Smooth muscle cell (in vitro differentiated cells): ENCODE measurements around the gene TMEM52. TPM values are rescaled to one million over a fixed set of nuclear protein-coding genes. Genes with fewer than 3 reads are reported as not detected.

ENCODE experiments used
- DNase-seq: peaks from one replicate; lab custom pipeline; 2025; ENCODE audit not compliant: unreplicated experiment; lab: John Stamatoyannopoulos, UW
- H2AFZ ChIP-seq: fragments of 200-600 bp; sonication (generic); 2 replicates; pipeline ENCODE4 v1.6.0; 2016; ENCODE audit warnings: antibody characterized with exemption, low read depth, mild to moderate bottlenecking
- H3F3A ChIP-seq: fragments of 200-600 bp; sonication (generic); 2 replicates; pipeline ENCODE4 v1.6.0; 2017; ENCODE audit warnings: antibody characterized with exemption, low read depth
- H3K27ac ChIP-seq: fragments of 200-600 bp; sonication (generic); 2 replicates; pipeline ENCODE4 v1.5.1; 2016; ENCODE audit warnings: low read depth, mild to moderate bottlenecking
- H3K27me3 ChIP-seq: fragments of 200-600 bp; sonication (generic); 2 replicates; pipeline ENCODE4 v1.6.1; 2016; ENCODE audit warnings: low read depth, mild to moderate bottlenecking
- H3K36me3 ChIP-seq: fragments of 200-600 bp; sonication (generic); 2 replicates; pipeline ENCODE4 v1.5.1; 2016; ENCODE audit warnings: low read depth
- H3K4me1 ChIP-seq: fragments of 200-600 bp; sonication (generic); 2 replicates; pipeline ENCODE4 v1.5.1; 2016; ENCODE audit warnings: low read depth
- H3K4me2 ChIP-seq: fragments of 200-600 bp; sonication (generic); 2 replicates; pipeline ENCODE4 v1.6.0; 2016; ENCODE audit warnings: mild to moderate bottlenecking
- H3K4me3 ChIP-seq: fragments of 200-600 bp; sonication (generic); 2 replicates; pipeline ENCODE4 v1.5.1; 2016; ENCODE audit warnings: mild to moderate bottlenecking
- H3K79me2 ChIP-seq: fragments of 200-600 bp; sonication (generic); 2 replicates; pipeline ENCODE4 v1.6.0; 2016; ENCODE audit warnings: low read depth, mild to moderate bottlenecking
- H3K9ac ChIP-seq: fragments of 200-600 bp; sonication (generic); 2 replicates; pipeline ENCODE4 v1.6.0; 2016; ENCODE audit warnings: low read depth
- H3K9me3 ChIP-seq: fragments of 200-600 bp; sonication (generic); replicated peaks from 2 replicates; pipeline ENCODE4 v1.5.1; 2016; ENCODE audit warnings: low read depth
- H4K20me1 ChIP-seq: fragments of 200-600 bp; sonication (generic); 2 replicates; pipeline ENCODE4 v1.6.0; 2016; ENCODE audit warnings: low read depth
- WGBS: methylation state at CpG from one replicate; pipeline ENCODE4 v1.1.7; 2016; ENCODE audit warnings: low lambda C conversion rate; 5-methylcytosine and 5-hydroxymethylcytosine counted together
- polyA plus RNA-seq: library from polyadenylated mRNA; unstranded; fragments of >200 nt; fragmentation: Nextera tagmentation; extraction: Ambion mirVana; gene quantifications from 2 replicates; pipeline ENCODE4 v1.2.1, GENCODE V29; 2016
- total RNA-seq: library from RNA; depleted of rRNA; stranded (reverse); fragments of >200 nt; gene quantifications from 2 replicates; pipeline ENCODE4 v1.2.3, GENCODE V29; 2014
- TF ChIP-seq, protein P1 (sequence below): fragments of 200-600 bp; sonication (generic); IDR thresholded peaks from 2 replicates; pipeline ENCODE4 v1.5.1; 2017; ENCODE audit warnings: borderline replicate concordance, mild to moderate bottlenecking, antibody characterized with exemption; ENCODE audit not compliant: insufficient read depth, poor library complexity, severe bottlenecking

The TMEM52 gene
- total and polyA plus RNA-seq, 2 experiments from 2014 or later, result 0.18 to 1.7 TPM

- Histone ChIP-seq H3F3A (no peaks in the 10 kb centered on the region), H2AFZ (no peak overlapping the region), H3K4me1 (peaks cover 7% of the 10 kb centered on the region), H3K4me2 (no peak overlapping the region), H4K20me1 (no peaks in the 10 kb centered on the region), H3K9ac (no peak overlapping the region), H3K9me3 (no peaks in the 10 kb centered on the region), H3K36me3 (no peaks in the 10 kb centered on the region), H3K27ac (no peak overlapping the region), H3K4me3 (no peak overlapping the region), H3K79me2 (no peaks in the 10 kb centered on the region), H3K27me3 (no peaks in the 10 kb centered on the region)
- WGBS, result 84% methylated on average over 20 of the region's 20 CpGs
- TF ChIP-seq, protein P1, sequence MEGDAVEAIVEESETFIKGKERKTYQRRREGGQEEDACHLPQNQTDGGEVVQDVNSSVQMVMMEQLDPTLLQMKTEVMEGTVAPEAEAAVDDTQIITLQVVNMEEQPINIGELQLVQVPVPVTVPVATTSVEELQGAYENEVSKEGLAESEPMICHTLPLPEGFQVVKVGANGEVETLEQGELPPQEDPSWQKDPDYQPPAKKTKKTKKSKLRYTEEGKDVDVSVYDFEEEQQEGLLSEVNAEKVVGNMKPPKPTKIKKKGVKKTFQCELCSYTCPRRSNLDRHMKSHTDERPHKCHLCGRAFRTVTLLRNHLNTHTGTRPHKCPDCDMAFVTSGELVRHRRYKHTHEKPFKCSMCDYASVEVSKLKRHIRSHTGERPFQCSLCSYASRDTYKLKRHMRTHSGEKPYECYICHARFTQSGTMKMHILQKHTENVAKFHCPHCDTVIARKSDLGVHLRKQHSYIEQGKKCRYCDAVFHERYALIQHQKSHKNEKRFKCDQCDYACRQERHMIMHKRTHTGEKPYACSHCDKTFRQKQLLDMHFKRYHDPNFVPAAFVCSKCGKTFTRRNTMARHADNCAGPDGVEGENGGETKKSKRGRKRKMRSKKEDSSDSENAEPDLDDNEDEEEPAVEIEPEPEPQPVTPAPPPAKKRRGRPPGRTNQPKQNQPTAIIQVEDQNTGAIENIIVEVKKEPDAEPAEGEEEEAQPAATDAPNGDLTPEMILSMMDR, result no peak
- DNase-seq, result no peak
These were observed 4.7 kb downstream of the TMEM52 start for GRCh38 chr1:1914101-1914970.

GRCh38 chr1:1911350-1912041 lies 7.6 kb downstream of the TMEM52 start:
- Histone ChIP-seq H3K4me2 (no peak overlapping the region), H4K20me1 (no peaks in the 10 kb centered on the region), H3K27me3 (no peaks in the 10 kb centered on the region), H3K9ac (no peak overlapping the region), H3K27ac (no peak overlapping the region), H3K9me3 (no peaks in the 10 kb centered on the region), H3K36me3 (no peaks in the 10 kb centered on the region), H3K4me3 (no peak overlapping the region), H2AFZ (no peak overlapping the region), H3F3A (no peaks in the 10 kb centered on the region), H3K79me2 (peaks cover 8% of the 10 kb centered on the region), H3K4me1 (peaks cover 8% of the 10 kb centered on the region)
- WGBS, result 94% methylated on average over 13 of the region's 13 CpGs
- TF ChIP-seq, protein P1, result no peak
- no peak for DNase-seq

- H3K36me3 ChIP-seq, result no peaks in the 10 kb centered on the region
- H3K9me3 ChIP-seq, result no peaks in the 10 kb centered on the region
- TF ChIP-seq, protein P1, result no peak
- DNase-seq, result no peak
- H4K20me1 ChIP-seq, result no peaks in the 10 kb centered on the region
- H3F3A ChIP-seq, result no peaks in the 10 kb centered on the region
- H3K9ac ChIP-seq, result no peak overlapping the region
- H3K4me2 ChIP-seq, result no peak overlapping the region
- no peak overlapping the region for H3K4me3 ChIP-seq
- no peaks in the 10 kb centered on the region for H3K27me3 ChIP-seq
- no peak overlapping the region for H2AFZ ChIP-seq
- no peak overlapping the region for H3K27ac ChIP-seq
- 98% methylated on average over 22 of the region's 22 CpGs for WGBS
- H3K4me1 ChIP-seq, result peaks cover 8% of the 10 kb centered on the region
- H3K79me2 ChIP-seq, result peaks cover 8% of the 10 kb centered on the region
These were observed 8.3 kb downstream of the TMEM52 start for GRCh38 chr1:1910651-1911331.
